Measurements from ENCODE around the gene POLG2.

POLG2 gene

GRCh38 chr17:64502021-64502420, 5.2 kb upstream of the POLG2 start:
- H3K36me3 ChIP-seq (ENCODE audit: low read depth): peaks cover 86% of the 10 kb centered on the region
- peak overlapping the region; percentile 13 for H3K27ac ChIP-seq (ENCODE audit: poor library complexity, severe bottlenecking)
- H3K27me3 ChIP-seq (ENCODE audit: insufficient read depth, poor library complexity, severe bottlenecking): no peaks in the 10 kb centered on the region
- DNase-seq (ENCODE audit: low spot score): no peak
- H3K4me3 ChIP-seq (ENCODE audit: severe bottlenecking): no peak overlapping the region
- H3K9me3 ChIP-seq (ENCODE audit: severe bottlenecking): no peaks in the 10 kb centered on the region
- no peak for TF ChIP-seq CTCF (IDR thresholded peaks at IDR 0.05; ENCODE audit: poor library complexity, severe bottlenecking)
- ATAC-seq (ENCODE audit: low read depth): no peak
- peaks cover 28% of the 10 kb centered on the region for H3K4me1 ChIP-seq (ENCODE audit: insufficient read depth, poor library complexity, severe bottlenecking)

GRCh38 chr17:64500862-64501765, 4.3 kb upstream of the POLG2 start:
- Histone ChIP-seq H3K36me3 (ENCODE audit: low read depth) (peaks cover 86% of the 10 kb centered on the region), H3K4me3 (ENCODE audit: severe bottlenecking) (no peak overlapping the region), H3K27me3 (ENCODE audit: insufficient read depth, poor library complexity, severe bottlenecking) (no peaks in the 10 kb centered on the region), H3K27ac (ENCODE audit: poor library complexity, severe bottlenecking) (peak overlapping the region; percentile 13), H3K4me1 (ENCODE audit: insufficient read depth, poor library complexity, severe bottlenecking) (peaks cover 28% of the 10 kb centered on the region), H3K9me3 (ENCODE audit: severe bottlenecking) (no peaks in the 10 kb centered on the region)
- ATAC-seq (ENCODE audit: low read depth): no peak
- TF ChIP-seq CTCF (IDR thresholded peaks at IDR 0.05; ENCODE audit: poor library complexity, severe bottlenecking): no peak
- no peak for DNase-seq (ENCODE audit: low spot score)

GRCh38 chr17:64500487-64500859, 3.6 kb upstream of the POLG2 start:
- Histone ChIP-seq H3K9me3 (ENCODE audit: severe bottlenecking) (no peaks in the 10 kb centered on the region), H3K4me3 (ENCODE audit: severe bottlenecking) (no peak overlapping the region), H3K36me3 (ENCODE audit: low read depth) (peaks cover 83% of the 10 kb centered on the region), H3K27ac (ENCODE audit: poor library complexity, severe bottlenecking) (peak overlapping the region; percentile 13), H3K4me1 (ENCODE audit: insufficient read depth, poor library complexity, severe bottlenecking) (peaks cover 32% of the 10 kb centered on the region), H3K27me3 (ENCODE audit: insufficient read depth, poor library complexity, severe bottlenecking) (no peaks in the 10 kb centered on the region)
- ATAC-seq (ENCODE audit: low read depth) (no peak), DNase-seq (ENCODE audit: low spot score) (no peak)
- TF ChIP-seq CTCF (IDR thresholded peaks at IDR 0.05; ENCODE audit: poor library complexity, severe bottlenecking): no peak

GRCh38 chr17:64499805-64500486, 3.1 kb upstream of the POLG2 start:
- Histone ChIP-seq H3K36me3 (ENCODE audit: low read depth) (peaks cover 78% of the 10 kb centered on the region), H3K27ac (ENCODE audit: poor library complexity, severe bottlenecking) (peak overlapping the region; percentile 86)
- no peak for ATAC-seq (ENCODE audit: low read depth)

More at GRCh38 chr17:64499805-64500486, 3.1 kb upstream of the POLG2 start:
- no peak for TF ChIP-seq CTCF (IDR thresholded peaks at IDR 0.05; ENCODE audit: poor library complexity, severe bottlenecking)
- Histone ChIP-seq H3K27me3 (ENCODE audit: insufficient read depth, poor library complexity, severe bottlenecking) (no peaks in the 10 kb centered on the region), H3K4me3 (ENCODE audit: severe bottlenecking) (no peak overlapping the region), H3K4me1 (ENCODE audit: insufficient read depth, poor library complexity, severe bottlenecking) (peaks cover 36% of the 10 kb centered on the region), H3K9me3 (ENCODE audit: severe bottlenecking) (no peaks in the 10 kb centered on the region)
- no peak for DNase-seq (ENCODE audit: low spot score)
